Spleen (tissue), 7 donors: Measurements from ENCODE around the gene APOL2.

Experiments used
- POLR2A ChIP-seq, 3 donors: fragments of 450-650 bp; IDR thresholded peaks; one replicate each; pipeline ENCODE4 v1.5.1; 2017; ENCODE audit warnings: antibody characterized with exemption in 3 of 3, mild to moderate bottlenecking in 1 of 3
- TF ChIP-seq, protein P1 (sequence below), 11 experiments: fragments of 200-600 bp in 7 of 11; fragments of 450-650 bp in 4 of 11; sonication (generic) in 4 of 11; IDR thresholded peaks in 8 of 11; conservative IDR thresholded peaks in 3 of 11; 1 replicate in 7 of 11; 2 replicates in 4 of 11; pipeline versions ENCODE4 v1.4.0 to v1.8.0; 2016 to 2021; ENCODE audit warnings: antibody characterized with exemption in 11 of 11, inconsistent platforms in 4 of 11, mild to moderate bottlenecking in 1 of 11
- donor health status: DM: no; HTN: no; CAD: no; lungs with moderate emphysema.
- donor health status: DM: no; HTN: no; CAD: no.
- donor health status: DM: no; HTN: no; CAD: no.

DNA sequence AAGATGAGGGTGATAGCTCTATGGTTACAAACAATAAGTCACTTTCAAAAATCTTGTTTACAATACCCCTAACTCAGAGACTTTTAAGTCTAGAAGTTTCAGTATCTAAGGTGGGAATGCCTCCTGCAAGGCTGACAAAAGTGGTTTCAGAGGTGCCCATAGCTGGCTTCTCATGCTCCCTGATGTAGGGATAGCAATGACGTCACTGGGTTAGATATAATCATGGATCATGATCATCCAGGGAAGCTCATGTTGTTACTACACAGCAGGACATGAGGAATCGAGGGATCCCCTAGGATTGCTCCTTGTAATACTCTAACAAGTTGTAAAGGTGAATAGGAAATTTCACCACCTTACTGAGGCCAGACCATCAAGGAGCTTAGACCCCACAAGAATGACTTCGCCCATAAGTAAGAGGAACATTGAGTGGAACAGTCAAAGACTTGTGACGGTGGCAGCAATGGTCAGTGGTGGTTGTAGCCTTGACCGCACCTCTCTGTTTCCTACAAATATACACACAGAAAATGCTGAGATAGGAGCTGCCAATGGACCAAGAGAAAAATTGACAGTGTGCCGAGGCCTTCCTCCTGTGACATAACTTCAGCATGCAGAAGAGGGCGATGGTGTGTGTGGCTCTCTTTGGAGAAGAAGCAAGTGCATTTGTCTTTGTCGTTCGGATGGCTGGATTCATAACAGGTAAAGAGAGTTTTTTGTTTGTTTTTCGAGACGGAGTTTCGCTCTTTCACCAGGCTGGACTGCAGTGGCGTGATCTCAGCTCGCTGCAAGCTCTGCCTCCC lies 53.3 kb downstream of the APOL2 start:
- no peak for TF ChIP-seq POLR2A (IDR thresholded peaks at IDR 0.05)
- TF ChIP-seq, protein P1, sequence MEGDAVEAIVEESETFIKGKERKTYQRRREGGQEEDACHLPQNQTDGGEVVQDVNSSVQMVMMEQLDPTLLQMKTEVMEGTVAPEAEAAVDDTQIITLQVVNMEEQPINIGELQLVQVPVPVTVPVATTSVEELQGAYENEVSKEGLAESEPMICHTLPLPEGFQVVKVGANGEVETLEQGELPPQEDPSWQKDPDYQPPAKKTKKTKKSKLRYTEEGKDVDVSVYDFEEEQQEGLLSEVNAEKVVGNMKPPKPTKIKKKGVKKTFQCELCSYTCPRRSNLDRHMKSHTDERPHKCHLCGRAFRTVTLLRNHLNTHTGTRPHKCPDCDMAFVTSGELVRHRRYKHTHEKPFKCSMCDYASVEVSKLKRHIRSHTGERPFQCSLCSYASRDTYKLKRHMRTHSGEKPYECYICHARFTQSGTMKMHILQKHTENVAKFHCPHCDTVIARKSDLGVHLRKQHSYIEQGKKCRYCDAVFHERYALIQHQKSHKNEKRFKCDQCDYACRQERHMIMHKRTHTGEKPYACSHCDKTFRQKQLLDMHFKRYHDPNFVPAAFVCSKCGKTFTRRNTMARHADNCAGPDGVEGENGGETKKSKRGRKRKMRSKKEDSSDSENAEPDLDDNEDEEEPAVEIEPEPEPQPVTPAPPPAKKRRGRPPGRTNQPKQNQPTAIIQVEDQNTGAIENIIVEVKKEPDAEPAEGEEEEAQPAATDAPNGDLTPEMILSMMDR (IDR thresholded peaks at IDR 0.05 in 8 of 11, conservative IDR thresholded peaks at IDR 0.05 in 3 of 11), result no peak
